Esophagus muscularis mucosa (tissue), 3 donors: ENCODE data around the gene C9orf43.

ENCODE experiments used
- CTCF ChIP-seq, 3 experiments: fragments of 200-600 bp in 2 of 3; fragments of 450-650 bp in 1 of 3; sonication (generic) in 2 of 3; IDR thresholded peaks; one replicate each; pipeline ENCODE4 v1.5.1; 2017 to 2019; ENCODE audit warnings: antibody characterized with exemption in 3 of 3, mild to moderate bottlenecking in 2 of 3, moderate library complexity in 1 of 3
- POLR2AphosphoS5 ChIP-seq, 2 donors: sonication (generic); formaldehyde crosslinking; IDR thresholded peaks; one replicate each; pipeline ENCODE4 v1.6.1; 2017; ENCODE audit warnings: antibody characterized with exemption in 2 of 2

GRCh38 chr9:113380869-113381378 lies 29.6 kb upstream of the C9orf43 start:
- TF ChIP-seq POLR2AphosphoS5 (IDR thresholded peaks at IDR 0.05), result no peak
- no peak for TF ChIP-seq CTCF (IDR thresholded peaks at IDR 0.05)
